ENCODE data around the gene MEIS1.

DNA sequence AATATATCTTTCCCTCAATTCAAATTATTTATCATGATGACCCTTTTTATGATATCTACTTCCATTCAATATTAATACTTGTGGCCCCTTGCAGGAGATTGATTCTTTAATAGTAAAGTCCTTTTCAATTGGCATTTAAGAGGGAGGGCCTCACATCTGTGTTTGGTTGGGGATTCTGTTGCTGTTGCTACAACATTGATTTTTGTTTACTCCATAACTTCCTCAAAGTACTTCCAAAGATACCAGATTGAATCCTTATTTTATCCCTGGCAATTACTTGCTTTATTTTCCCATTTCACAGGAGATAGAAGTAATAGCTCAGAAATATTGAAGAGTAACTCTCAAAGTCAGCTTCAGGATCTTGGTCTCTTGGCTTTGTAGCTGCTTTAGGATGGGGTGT lies 32.8 kb downstream of the MEIS1 start:
- TF ChIP-seq, protein P1, sequence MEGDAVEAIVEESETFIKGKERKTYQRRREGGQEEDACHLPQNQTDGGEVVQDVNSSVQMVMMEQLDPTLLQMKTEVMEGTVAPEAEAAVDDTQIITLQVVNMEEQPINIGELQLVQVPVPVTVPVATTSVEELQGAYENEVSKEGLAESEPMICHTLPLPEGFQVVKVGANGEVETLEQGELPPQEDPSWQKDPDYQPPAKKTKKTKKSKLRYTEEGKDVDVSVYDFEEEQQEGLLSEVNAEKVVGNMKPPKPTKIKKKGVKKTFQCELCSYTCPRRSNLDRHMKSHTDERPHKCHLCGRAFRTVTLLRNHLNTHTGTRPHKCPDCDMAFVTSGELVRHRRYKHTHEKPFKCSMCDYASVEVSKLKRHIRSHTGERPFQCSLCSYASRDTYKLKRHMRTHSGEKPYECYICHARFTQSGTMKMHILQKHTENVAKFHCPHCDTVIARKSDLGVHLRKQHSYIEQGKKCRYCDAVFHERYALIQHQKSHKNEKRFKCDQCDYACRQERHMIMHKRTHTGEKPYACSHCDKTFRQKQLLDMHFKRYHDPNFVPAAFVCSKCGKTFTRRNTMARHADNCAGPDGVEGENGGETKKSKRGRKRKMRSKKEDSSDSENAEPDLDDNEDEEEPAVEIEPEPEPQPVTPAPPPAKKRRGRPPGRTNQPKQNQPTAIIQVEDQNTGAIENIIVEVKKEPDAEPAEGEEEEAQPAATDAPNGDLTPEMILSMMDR (IDR thresholded peaks at IDR 0.05) = no peak
- TF ChIP-seq EZH2 (IDR thresholded peaks at IDR 0.05; ENCODE audit: borderline replicate concordance, insufficient read depth, low read depth, low read length, poor library complexity, severe bottlenecking) = no peak

Measured in B cell (primary cell).